GM21737 (cell line): Measurements from ENCODE around the gene GOLGB1.
"Not testable (repeated sequence)": the region's sequence is repeated elsewhere in the genome, so short reads cannot be mapped to it uniquely, and the experiment has no call there.

ENCODE experiments used
- ATAC-seq: cut with Tn5 transposase; IDR thresholded peaks from one replicate; pipeline ENCODE4 v1.9.1; 2021; ENCODE audit warnings: mild to moderate bottlenecking, moderate library complexity; ENCODE audit not compliant: unreplicated experiment

The GOLGB1 gene

GRCh38 chr3:121690777-121691405 is 58.6 kb downstream of the GOLGB1 start:
- no peak for ATAC-seq

GRCh38 chr3:121688747-121689146 is 60.8 kb downstream of the GOLGB1 start:
- ATAC-seq: not testable (repeated sequence)

- ATAC-seq: no peak
Measured at GRCh38 chr3:121681792-121682191, 67.7 kb downstream of the GOLGB1 start.

- ATAC-seq: no peak
Measured at GRCh38 chr3:121677141-121677540, 72.4 kb downstream of the GOLGB1 start.

- no peak for ATAC-seq
Measured at GRCh38 chr3:121670676-121671075, 78.9 kb downstream of the GOLGB1 start.

- ATAC-seq: no peak
Measured at GRCh38 chr3:121667333-121667732, 82.2 kb downstream of the GOLGB1 start.

GRCh38 chr3:121665488-121665887 is 84.1 kb downstream of the GOLGB1 start:
- no peak for ATAC-seq

- ATAC-seq: no peak
Measured at GRCh38 chr3:121663171-121663847, 86.2 kb downstream of the GOLGB1 start.

GRCh38 chr3:121662742-121663141 is 86.8 kb downstream of the GOLGB1 start:
- ATAC-seq: no peak

GRCh38 chr3:121661376-121661775 is 88.2 kb downstream of the GOLGB1 start:
- ATAC-seq: no peak

GRCh38 chr3:121660356-121661171 is 89.0 kb downstream of the GOLGB1 start, which contains the start of gene HCLS1:
TSS of gene HCLS1 (minus strand) at chr3:121660903. CDS start at chr3:121658347, 2,556 bp downstream.
- ATAC-seq: peak; percentile 71

- ATAC-seq: no peak
Measured at GRCh38 chr3:121659586-121659985, 90.0 kb downstream of the GOLGB1 start.

- ATAC-seq: no peak
Measured at GRCh38 chr3:121658716-121659435, 90.7 kb downstream of the GOLGB1 start.

- ATAC-seq: peak; percentile 61
Measured at GRCh38 chr3:121654493-121655385, 94.8 kb downstream of the GOLGB1 start.

- no peak for ATAC-seq
Measured at GRCh38 chr3:121651684-121652083, 97.9 kb downstream of the GOLGB1 start.

GRCh38 chr3:121649645-121650044 is 99.9 kb downstream of the GOLGB1 start:
- ATAC-seq: no peak

GRCh38 chr3:121648219-121648958 is 101.2 kb downstream of the GOLGB1 start:
- ATAC-seq: no peak

GRCh38 chr3:121645054-121645453 is 104.5 kb downstream of the GOLGB1 start:
- ATAC-seq: no peak

GRCh38 chr3:121642601-121643314 is 106.8 kb downstream of the GOLGB1 start:
- no peak for ATAC-seq
